Upper lobe of right lung (tissue), 1 donor: ENCODE results near the gene PLA2G2F. TPM values are rescaled to one million over a fixed set of nuclear protein-coding genes. Genes with fewer than 3 reads are reported as not detected.

Source experiments
- ATAC-seq: fragments of 200-7000 bp; cut with Tn5 transposase; one replicate; pipeline ENCODE4 v1.9.1; 2020; ENCODE audit warnings: mild to moderate bottlenecking, moderate library complexity
- DNase-seq: peaks from one replicate; pipeline ENCODE4 v3.0.0-alpha.2; 2020
- H3K27ac ChIP-seq: fragments of 200-600 bp; one replicate; pipeline ENCODE4 v1.8.0; 2022
- H3K27me3 ChIP-seq: fragments of 200-600 bp; one replicate; pipeline ENCODE4 v1.8.0; 2022; ENCODE audit warnings: mild to moderate bottlenecking
- H3K36me3 ChIP-seq: fragments of 200-600 bp; one replicate; pipeline ENCODE4 v1.8.0; 2022
- H3K4me1 ChIP-seq: fragments of 200-600 bp; one replicate; pipeline ENCODE4 v1.8.0; 2022
- H3K4me3 ChIP-seq: fragments of 200-600 bp; one replicate; pipeline ENCODE4 v1.8.0; 2022; ENCODE audit warnings: mild to moderate bottlenecking
- H3K9me3 ChIP-seq: fragments of 200-600 bp; one replicate; pipeline ENCODE4 v1.8.0; 2022
- intact Hi-C: fragments of 100-400 bp; cut with DNase I; formaldehyde crosslinking; loops from one replicate; pipeline ENCODE4 v1.11.0; 2022
- long read RNA-seq: library from polyadenylated mRNA; unstranded; transcript quantifications from one replicate; pipeline ENCODE4 v2.0.0, GENCODE V29; 2021
- total RNA-seq: library from RNA; stranded (reverse); fragmentation: NEBNext Ultra II Directional; extraction: Animal tissue kit (Norgen Biotek cat#: 25700); gene quantifications from one replicate; pipeline ENCODE4 v1.2.1, GENCODE V29; 2021
- TF ChIP-seq, protein P1 (sequence below): fragments of 200-600 bp; IDR thresholded peaks from one replicate; pipeline ENCODE4 v1.8.0; 2022; ENCODE audit warnings: antibody characterized with exemption
- donor health status: DM: no; HTN: yes; CAD: no; lungs with severe emphysema.

Gene PLA2G2F, protein sequence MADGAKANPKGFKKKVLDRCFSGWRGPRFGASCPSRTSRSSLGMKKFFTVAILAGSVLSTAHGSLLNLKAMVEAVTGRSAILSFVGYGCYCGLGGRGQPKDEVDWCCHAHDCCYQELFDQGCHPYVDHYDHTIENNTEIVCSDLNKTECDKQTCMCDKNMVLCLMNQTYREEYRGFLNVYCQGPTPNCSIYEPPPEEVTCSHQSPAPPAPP
- total RNA-seq = not detected
- long read RNA-seq = 0 reads

DNA sequence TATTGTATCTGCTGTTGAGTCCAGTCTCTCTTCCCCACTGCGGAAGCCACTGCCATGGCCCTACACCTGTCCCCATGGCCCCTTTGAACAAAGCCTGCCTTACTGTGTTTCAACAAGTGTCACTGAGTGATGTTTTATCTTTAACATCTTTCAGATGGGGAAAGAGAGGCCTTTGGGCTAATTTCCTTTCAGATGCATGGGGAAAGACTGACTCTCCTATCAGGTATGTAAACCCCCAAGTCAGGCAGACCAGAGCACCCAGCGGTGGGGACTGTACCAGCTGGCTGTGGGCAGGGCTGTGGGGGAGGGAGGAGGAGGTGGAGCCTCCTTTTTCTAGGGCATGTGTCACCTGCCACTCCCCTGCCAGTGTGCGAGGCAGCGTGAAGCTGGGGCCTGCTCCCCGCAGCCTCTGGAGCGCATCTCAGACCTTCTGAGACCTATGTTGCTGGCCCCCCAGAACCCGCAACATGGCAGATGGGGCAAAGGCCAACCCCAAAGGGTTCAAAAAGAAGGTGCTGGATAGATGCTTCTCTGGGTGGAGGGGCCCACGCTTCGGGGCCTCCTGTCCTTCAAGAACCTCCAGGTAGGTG is at the start of gene PLA2G2F:
Gene PLA2G2F, plus strand, starts transcription at position 363 of the 590 bp plus-strand sequence. Its CDS starts 105 bp downstream, at position 468.
- Histone ChIP-seq H3K36me3 (no peaks in the 10 kb centered on the region), H3K27ac (no peak within 1 kb of the TSS), H3K9me3 (no peaks in the 10 kb centered on the region), H3K27me3 (no peaks in the 10 kb centered on the region), H3K4me3 (no peak within 1 kb of the TSS), H3K4me1 (no peaks in the 10 kb centered on the region)
- no peak for ATAC-seq
- TF ChIP-seq, protein P1, sequence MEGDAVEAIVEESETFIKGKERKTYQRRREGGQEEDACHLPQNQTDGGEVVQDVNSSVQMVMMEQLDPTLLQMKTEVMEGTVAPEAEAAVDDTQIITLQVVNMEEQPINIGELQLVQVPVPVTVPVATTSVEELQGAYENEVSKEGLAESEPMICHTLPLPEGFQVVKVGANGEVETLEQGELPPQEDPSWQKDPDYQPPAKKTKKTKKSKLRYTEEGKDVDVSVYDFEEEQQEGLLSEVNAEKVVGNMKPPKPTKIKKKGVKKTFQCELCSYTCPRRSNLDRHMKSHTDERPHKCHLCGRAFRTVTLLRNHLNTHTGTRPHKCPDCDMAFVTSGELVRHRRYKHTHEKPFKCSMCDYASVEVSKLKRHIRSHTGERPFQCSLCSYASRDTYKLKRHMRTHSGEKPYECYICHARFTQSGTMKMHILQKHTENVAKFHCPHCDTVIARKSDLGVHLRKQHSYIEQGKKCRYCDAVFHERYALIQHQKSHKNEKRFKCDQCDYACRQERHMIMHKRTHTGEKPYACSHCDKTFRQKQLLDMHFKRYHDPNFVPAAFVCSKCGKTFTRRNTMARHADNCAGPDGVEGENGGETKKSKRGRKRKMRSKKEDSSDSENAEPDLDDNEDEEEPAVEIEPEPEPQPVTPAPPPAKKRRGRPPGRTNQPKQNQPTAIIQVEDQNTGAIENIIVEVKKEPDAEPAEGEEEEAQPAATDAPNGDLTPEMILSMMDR = no peak
- intact Hi-C loops = no loop called here
- no peak for DNase-seq

DNA sequence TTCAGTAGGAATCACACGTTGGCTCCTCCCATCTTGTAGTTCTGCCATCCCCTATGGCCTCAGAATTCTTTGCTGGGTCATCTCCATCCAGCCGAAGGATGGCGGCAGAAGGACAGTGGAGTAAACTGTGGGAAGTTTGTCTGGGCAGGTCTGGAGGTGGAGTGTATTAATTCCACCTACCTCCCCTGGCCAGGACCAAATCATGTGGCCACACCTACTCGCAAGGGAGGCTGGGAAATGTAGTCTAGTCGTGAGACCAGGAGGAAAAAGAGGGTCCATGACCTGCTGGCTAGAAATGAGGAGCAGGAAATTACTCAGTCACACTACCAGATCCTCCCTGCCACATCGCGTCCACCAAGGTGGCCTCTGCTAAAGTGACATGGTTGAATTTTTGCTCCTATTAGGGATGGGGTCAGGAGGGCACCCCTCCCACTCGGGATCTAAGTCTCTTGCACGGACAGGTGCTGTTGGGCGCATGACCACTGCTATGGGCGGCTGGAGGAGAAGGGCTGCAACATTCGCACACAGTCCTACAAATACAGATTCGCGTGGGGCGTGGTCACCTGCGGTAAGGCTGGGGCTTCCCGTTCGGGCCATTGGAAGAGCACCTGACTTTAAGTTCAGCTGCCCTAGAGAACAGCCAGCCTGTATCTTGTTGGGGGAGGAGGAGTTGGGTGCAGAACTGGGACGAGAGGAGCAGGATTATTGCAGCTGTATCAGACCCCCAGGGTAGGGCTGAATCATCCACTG is 49.6 kb upstream of the PLA2G2F start:
- TF ChIP-seq, protein P1 = no peak
- ATAC-seq (no peak), DNase-seq (no peak)
- Histone ChIP-seq H3K27ac (no peak overlapping the region), H3K9me3 (no peaks in the 10 kb centered on the region), H3K36me3 (no peaks in the 10 kb centered on the region), H3K4me3 (no peak overlapping the region), H3K27me3 (no peaks in the 10 kb centered on the region), H3K4me1 (no peaks in the 10 kb centered on the region)
- intact Hi-C loops = no loop called here

DNA sequence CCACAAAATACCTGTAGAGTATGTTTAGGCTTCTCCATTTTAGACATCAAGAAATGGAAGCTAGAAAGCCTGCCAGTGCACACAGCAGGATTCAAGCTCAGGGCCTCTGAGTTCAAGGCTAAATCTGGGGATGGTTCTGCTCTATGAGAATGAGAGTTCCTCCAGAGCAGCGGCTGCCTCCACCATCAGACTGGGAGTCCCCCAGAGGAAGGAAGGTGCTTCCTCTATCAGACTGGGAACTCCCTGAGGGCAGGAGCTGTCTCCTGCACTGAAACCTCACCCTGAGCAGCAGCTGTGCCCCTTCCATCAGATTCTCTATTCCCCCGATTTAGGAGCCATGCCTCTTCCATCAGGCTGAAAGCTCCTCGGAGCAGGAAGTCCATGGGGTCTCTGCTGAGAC is 49.0 kb upstream of the PLA2G2F start:
- intact Hi-C loops = no loop called here
- no peak for ATAC-seq

DNA sequence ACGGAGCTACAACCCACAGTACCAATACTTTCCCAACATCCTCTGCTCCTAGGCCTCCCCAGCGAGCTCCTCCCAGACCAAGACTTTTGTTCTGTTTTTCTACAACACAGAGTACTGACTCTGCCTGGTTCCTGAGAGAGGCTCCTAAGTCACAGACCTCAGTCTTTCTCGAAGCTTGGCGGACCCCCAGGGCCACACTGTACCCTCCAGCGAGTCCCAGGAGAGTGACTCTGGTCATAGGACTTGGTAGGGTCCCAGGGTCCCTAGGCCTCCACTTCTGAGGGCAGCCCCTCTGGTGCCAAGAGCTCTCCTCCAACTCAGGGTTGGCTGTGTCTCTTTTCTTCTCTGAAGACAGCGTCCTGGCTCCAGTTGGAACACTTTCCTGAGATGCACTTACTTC is 48.5 kb upstream of the PLA2G2F start:
- ATAC-seq = no peak
- no peak for DNase-seq
- no peaks in the 10 kb centered on the region for H3K4me1 ChIP-seq
- H3K27ac ChIP-seq = no peak overlapping the region
- H3K9me3 ChIP-seq = no peaks in the 10 kb centered on the region
- H3K4me3 ChIP-seq = no peak overlapping the region
- intact Hi-C loops = no loop called here
- TF ChIP-seq, protein P1 = no peak
- H3K36me3 ChIP-seq = no peaks in the 10 kb centered on the region
- H3K27me3 ChIP-seq = no peaks in the 10 kb centered on the region

More for the DNA sequence above, 49.0 kb upstream of the PLA2G2F start:
- TF ChIP-seq, protein P1 = no peak
- no peak for DNase-seq
- no peaks in the 10 kb centered on the region for H3K4me1 ChIP-seq
- no peak overlapping the region for H3K4me3 ChIP-seq
- no peaks in the 10 kb centered on the region for H3K9me3 ChIP-seq
- H3K27ac ChIP-seq = no peak overlapping the region
- H3K36me3 ChIP-seq = no peaks in the 10 kb centered on the region
- no peaks in the 10 kb centered on the region for H3K27me3 ChIP-seq

DNA sequence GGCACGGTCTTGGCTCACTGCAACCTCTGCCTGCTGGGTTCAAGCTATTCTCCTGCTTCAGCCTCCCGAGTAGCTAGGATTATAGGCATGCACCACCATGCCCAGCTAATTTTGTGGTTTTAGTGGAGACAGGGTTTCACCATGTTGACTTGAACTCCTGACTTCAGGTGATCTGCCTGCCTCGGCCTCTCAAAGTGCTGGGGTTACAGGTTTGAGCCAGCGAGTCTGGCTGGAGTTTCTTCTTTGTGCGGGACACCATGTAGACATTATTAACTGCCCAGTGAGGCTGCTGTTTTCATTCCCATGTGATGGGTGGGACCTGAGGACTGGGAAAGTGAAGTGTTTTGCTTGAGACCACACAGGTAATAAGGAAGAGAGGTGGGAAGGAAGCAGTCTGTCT is 45.8 kb upstream of the PLA2G2F start:
- TF ChIP-seq, protein P1 = no peak
- H3K4me1 ChIP-seq = no peaks in the 10 kb centered on the region
- no peaks in the 10 kb centered on the region for H3K36me3 ChIP-seq
- peak overlapping the region; percentile 6 for H3K27ac ChIP-seq
- no peak for DNase-seq
- H3K9me3 ChIP-seq = no peaks in the 10 kb centered on the region
- no peaks in the 10 kb centered on the region for H3K27me3 ChIP-seq
- ATAC-seq = no peak
- H3K4me3 ChIP-seq = no peak overlapping the region
- intact Hi-C loops = no loop called here
